ENCODE data around the gene SELP. TPM values are rescaled to one million over a fixed set of nuclear protein-coding genes. Genes with fewer than 3 reads are reported as not detected.

Gene SELP
- total RNA-seq, 1 experiment from 2014 or later, result not detected

DNA sequence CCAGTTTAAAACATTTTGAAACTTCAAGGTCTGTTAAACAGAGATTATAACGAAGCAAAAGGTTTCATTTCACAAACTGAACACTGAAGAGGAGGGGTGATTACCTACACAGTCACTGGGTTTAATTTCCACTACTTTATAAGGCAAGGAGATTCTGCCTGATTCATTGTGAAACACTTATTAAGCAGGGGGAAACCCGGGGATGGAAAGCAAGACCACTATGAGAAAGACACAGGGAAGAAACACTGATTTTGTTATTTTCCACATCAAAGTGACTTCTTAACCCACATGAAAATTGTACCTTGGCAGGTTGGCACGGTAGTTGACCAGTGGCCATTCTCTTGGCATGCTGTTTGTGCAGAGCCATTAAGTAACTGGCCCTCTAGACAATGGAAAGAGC, 35.5 kb downstream of the SELP start:
- Histone ChIP-seq H3K27me3 (ENCODE audit: insufficient read depth, low read length) (no peaks in the 10 kb centered on the region; the same call in 1 of the 2 replicates), H3K23ac (ENCODE audit: insufficient read length, low read depth, low read length) (no peak overlapping the region), H3K14ac (ENCODE audit: insufficient read depth, low read length) (no peak overlapping the region), H3K27ac (ENCODE audit: insufficient read length, low read depth, low read length) (no peak overlapping the region), H2BK120ac (ENCODE audit: low read depth, low read length, poor library complexity, severe bottlenecking) (no peak overlapping the region), H3K23me2 (ENCODE audit: insufficient read length, low read depth, low read length, poor library complexity, severe bottlenecking) (no peaks in the 10 kb centered on the region), H3K18ac (ENCODE audit: insufficient read length, low read depth, low read length) (no peak overlapping the region), H3K4ac (ENCODE audit: low read depth, low read length) (no peak overlapping the region), H3K9me3 (ENCODE audit: control insufficient read depth, low read depth, low read length) (no peaks in the 10 kb centered on the region), H3K79me1 (ENCODE audit: insufficient read depth, low read depth, low read length, poor library complexity, severe bottlenecking) (no peaks in the 10 kb centered on the region), H4K20me1 (ENCODE audit: control insufficient read depth, insufficient read depth, insufficient read length) (no peaks in the 10 kb centered on the region), H3K79me2 (ENCODE audit: insufficient read depth, low read length) (no peaks in the 10 kb centered on the region), H4K8ac (replicated peaks; ENCODE audit: insufficient read length, low read depth, low read length) (no peak overlapping the region), H3T11ph (ENCODE audit: low read length) (no peak overlapping the region), H2AK5ac (ENCODE audit: insufficient read length, low read length) (no peak overlapping the region), H3K4me1 (ENCODE audit: insufficient read depth, low read length) (no peaks in the 10 kb centered on the region), H4K91ac (ENCODE audit: insufficient read length, low read depth, low read length) (no peak overlapping the region), H3K56ac (ENCODE audit: insufficient read length, low read depth, low read length) (no peak overlapping the region), H3K4me2 (ENCODE audit: insufficient read depth, insufficient read length, low read length) (no peak overlapping the region), H3K9ac (ENCODE audit: extremely low read depth, insufficient read length, low read length) (no peak overlapping the region), H2BK5ac (ENCODE audit: insufficient read length, low read length) (no peak overlapping the region), H2BK20ac (ENCODE audit: low read depth, low read length, poor library complexity, severe bottlenecking) (no peak overlapping the region), H4K5ac (ENCODE audit: insufficient read length, low read depth, low read length) (no peak overlapping the region), H2AFZ (ENCODE audit: low read length) (no peak overlapping the region), H2BK15ac (ENCODE audit: low read depth, low read length) (no peak overlapping the region), H2BK12ac (ENCODE audit: insufficient read length, low read depth, low read length) (no peak overlapping the region)
- Mint-ChIP-seq H3K27ac (no peak overlapping the region), H3K4me1 (no peaks in the 10 kb centered on the region), H3K4me3 (no peak overlapping the region), H3K27me3 (ENCODE audit: low read depth) (peaks cover 13% of the 10 kb centered on the region), H3K36me3 (ENCODE audit: insufficient read depth in 1 of 3, low read depth in 3 of 3) (no peaks in the 10 kb centered on the region), H3K9me3 (no peaks in the 10 kb centered on the region)
- WGBS (ENCODE audit: extremely low coverage, insufficient read length, low lambda C conversion rate), result no CpG with 5 or more reads among the region's 3 CpGs
- TF ChIP-seq, protein P1, sequence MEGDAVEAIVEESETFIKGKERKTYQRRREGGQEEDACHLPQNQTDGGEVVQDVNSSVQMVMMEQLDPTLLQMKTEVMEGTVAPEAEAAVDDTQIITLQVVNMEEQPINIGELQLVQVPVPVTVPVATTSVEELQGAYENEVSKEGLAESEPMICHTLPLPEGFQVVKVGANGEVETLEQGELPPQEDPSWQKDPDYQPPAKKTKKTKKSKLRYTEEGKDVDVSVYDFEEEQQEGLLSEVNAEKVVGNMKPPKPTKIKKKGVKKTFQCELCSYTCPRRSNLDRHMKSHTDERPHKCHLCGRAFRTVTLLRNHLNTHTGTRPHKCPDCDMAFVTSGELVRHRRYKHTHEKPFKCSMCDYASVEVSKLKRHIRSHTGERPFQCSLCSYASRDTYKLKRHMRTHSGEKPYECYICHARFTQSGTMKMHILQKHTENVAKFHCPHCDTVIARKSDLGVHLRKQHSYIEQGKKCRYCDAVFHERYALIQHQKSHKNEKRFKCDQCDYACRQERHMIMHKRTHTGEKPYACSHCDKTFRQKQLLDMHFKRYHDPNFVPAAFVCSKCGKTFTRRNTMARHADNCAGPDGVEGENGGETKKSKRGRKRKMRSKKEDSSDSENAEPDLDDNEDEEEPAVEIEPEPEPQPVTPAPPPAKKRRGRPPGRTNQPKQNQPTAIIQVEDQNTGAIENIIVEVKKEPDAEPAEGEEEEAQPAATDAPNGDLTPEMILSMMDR (conservative IDR thresholded peaks at IDR 0.05), result no peak
- no peak for DNase-seq

Measured in H9 (cell line).